Stimulated activated naive B cell treated with anti-CD40 and anti-IgM and Interleukin-4, amounts not matched to agents 10 μg/mL and 1 μg/mL and 100 μg/mL, for 72 hours (primary cell): ENCODE measurements around the gene MCF2L.
A peak's percentile ranks its signal among the peaks of the same experiment; 100 is the strongest.
"Not testable (repeated sequence)": the region's sequence is repeated elsewhere in the genome, so short reads cannot be mapped to it uniquely, and the experiment has no call there.

Source experiments
- ATAC-seq, 2 donors: fragments of 150-1000 bp; cut with Tn5 transposase; replicated peaks; 2 replicates each; pipeline ENCODE4 v1.10.0; 2021; ENCODE audit warnings: moderate library complexity in 1 of 2
- DNase-seq: peaks from one replicate; pipeline ENCODE4 v3.0.0; 2021
- H3K27ac Mint-ChIP-seq: one replicate; pipeline ENCODE4 v1.8.0; 2022; ENCODE audit warnings: mild to moderate bottlenecking, mixed read lengths
- H3K27me3 Mint-ChIP-seq, 2 donors: one replicate each; pipeline ENCODE4 v1.8.0; 2022; ENCODE audit warnings: mixed read lengths in 2 of 2
- H3K36me3 Mint-ChIP-seq, 2 donors: one replicate each; pipeline ENCODE4 v1.8.0; 2022; ENCODE audit warnings: mixed read lengths in 2 of 2, mild to moderate bottlenecking in 1 of 2
- H3K4me1 Mint-ChIP-seq, 2 donors: one replicate each; pipeline ENCODE4 v1.8.0; 2022; ENCODE audit warnings: mixed read lengths in 2 of 2, mild to moderate bottlenecking in 1 of 2
- H3K4me3 Mint-ChIP-seq, 2 donors: one replicate each; pipeline ENCODE4 v1.8.0; 2022; ENCODE audit warnings: mild to moderate bottlenecking in 2 of 2, mixed read lengths in 2 of 2, moderate library complexity in 1 of 2
- H3K9me3 Mint-ChIP-seq, 2 donors: one replicate each; pipeline ENCODE4 v1.8.0; 2022; ENCODE audit warnings: mixed read lengths in 2 of 2, mild to moderate bottlenecking in 1 of 2

The MCF2L gene

DNA sequence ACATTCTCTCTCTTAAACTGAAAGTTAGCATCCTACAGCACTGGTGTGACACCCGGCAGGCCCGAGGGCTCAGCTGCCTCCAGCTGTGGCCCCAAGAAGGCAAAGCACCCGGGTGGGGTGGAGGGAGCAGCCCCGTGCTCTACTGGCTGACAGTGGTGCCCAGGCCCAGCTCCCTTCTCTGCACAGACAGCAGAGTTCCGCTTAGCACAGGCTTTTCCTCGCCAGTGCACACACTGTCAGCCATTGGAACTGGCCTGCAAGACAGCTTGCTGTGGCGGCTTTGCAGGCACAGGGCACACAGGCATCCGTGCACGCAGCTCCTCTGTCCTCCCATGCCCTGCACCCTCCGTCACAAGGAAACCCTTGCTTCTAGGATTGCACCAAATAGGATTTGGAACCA is 133.3 kb downstream of the MCF2L start:
- H3K27ac Mint-ChIP-seq, H3K9me3 Mint-ChIP-seq, ATAC-seq, DNase-seq, H3K4me3 Mint-ChIP-seq, H3K4me1 Mint-ChIP-seq, H3K36me3 Mint-ChIP-seq: not testable (repeated sequence)
- H3K27me3 Mint-ChIP-seq, result peaks cover 9 to 14% of the 10 kb centered on the region in 2 donors

GRCh38 chr13:113102727-113103126 is 133.7 kb downstream of the MCF2L start:
- ATAC-seq (no peak), DNase-seq (no peak)
- no peak overlapping the region for H3K4me3 Mint-ChIP-seq
- no peak overlapping the region for H3K27ac Mint-ChIP-seq
- no peaks in the 10 kb centered on the region for H3K4me1 Mint-ChIP-seq
- H3K36me3 Mint-ChIP-seq, result no peaks in the 10 kb centered on the region
- peaks cover 9 to 14% of the 10 kb centered on the region in 2 donors for H3K27me3 Mint-ChIP-seq
- no peaks in the 10 kb centered on the region for H3K9me3 Mint-ChIP-seq

GRCh38 chr13:113103646-113104045 is 134.6 kb downstream of the MCF2L start:
- Mint-ChIP-seq H3K27me3 (peaks cover 9 to 14% of the 10 kb centered on the region in 2 donors), H3K4me3 (no peak overlapping the region), H3K36me3 (no peaks in the 10 kb centered on the region), H3K9me3 (no peaks in the 10 kb centered on the region), H3K4me1 (no peaks in the 10 kb centered on the region), H3K27ac (no peak overlapping the region)
- ATAC-seq (no peak), DNase-seq (no peak)

GRCh38 chr13:113105032-113105920 is 136.3 kb downstream of the MCF2L start, which contains the start of gene F7:
Gene F7 (plus strand): TSS chr13:113105791. CDS start chr13:113105842, 51 bp downstream.
- H3K9me3 Mint-ChIP-seq, result no peaks in the 10 kb centered on the region
- no peak for DNase-seq
- ATAC-seq, result no peak
- H3K4me3 Mint-ChIP-seq, result no peak within 1 kb of the TSS
- no peaks in the 10 kb centered on the region for H3K36me3 Mint-ChIP-seq
- H3K27ac Mint-ChIP-seq, result no peak within 1 kb of the TSS
- H3K27me3 Mint-ChIP-seq, result peaks cover 13 to 22% of the 10 kb centered on the region in 2 donors
- H3K4me1 Mint-ChIP-seq, result no peaks in the 10 kb centered on the region

GRCh38 chr13:113105921-113106452 is 137.0 kb downstream of the MCF2L start:
- no peak for ATAC-seq
- no peak for DNase-seq
- Mint-ChIP-seq H3K9me3 (no peaks in the 10 kb centered on the region), H3K4me1 (peaks cover 0 to 2% of the 10 kb centered on the region in 2 donors), H3K36me3 (no peaks in the 10 kb centered on the region), H3K4me3 (no peak overlapping the region), H3K27me3 (peaks cover 13 to 28% of the 10 kb centered on the region in 2 donors), H3K27ac (no peak overlapping the region)

DNA sequence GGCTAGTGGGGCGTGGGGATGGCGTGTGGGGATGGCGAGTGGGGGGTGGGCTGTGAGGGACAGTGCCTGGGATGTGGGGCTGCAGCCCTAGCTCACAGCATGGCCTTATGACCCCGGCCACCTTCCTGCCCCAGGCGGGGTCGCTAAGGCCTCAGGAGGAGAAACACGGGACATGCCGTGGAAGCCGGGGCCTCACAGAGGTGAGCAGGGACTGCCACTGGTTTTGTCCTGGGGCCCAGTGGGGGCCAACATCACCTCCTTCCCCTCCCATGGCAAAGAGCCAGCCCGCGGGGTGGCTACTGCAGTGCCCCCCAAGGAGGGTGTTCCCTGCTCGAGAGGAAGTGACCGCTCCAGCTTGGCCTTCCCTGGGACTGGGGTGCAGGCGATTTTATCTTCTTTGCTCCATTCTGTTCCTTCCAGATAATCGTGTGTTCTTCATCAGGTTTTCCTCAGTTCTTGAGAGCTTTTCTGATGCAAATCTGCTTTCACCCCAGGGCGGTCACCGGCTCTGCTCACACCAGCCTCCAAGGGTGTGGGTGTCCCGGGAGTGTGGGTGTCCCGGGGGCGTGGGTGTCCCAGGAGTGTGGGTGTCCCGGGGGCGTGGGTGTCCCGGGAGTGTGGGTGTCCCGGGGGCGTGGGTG is 137.8 kb downstream of the MCF2L start:
- Mint-ChIP-seq H3K4me1 (peaks cover 0 to 4% of the 10 kb centered on the region in 2 donors), H3K27ac (peak overlapping the region; percentile 80), H3K27me3 (peaks cover 13 to 31% of the 10 kb centered on the region in 2 donors), H3K4me3 (no peak overlapping the region), H3K36me3 (no peaks in the 10 kb centered on the region), H3K9me3 (no peaks in the 10 kb centered on the region)
- no peak for DNase-seq
- no peak for ATAC-seq

DNA sequence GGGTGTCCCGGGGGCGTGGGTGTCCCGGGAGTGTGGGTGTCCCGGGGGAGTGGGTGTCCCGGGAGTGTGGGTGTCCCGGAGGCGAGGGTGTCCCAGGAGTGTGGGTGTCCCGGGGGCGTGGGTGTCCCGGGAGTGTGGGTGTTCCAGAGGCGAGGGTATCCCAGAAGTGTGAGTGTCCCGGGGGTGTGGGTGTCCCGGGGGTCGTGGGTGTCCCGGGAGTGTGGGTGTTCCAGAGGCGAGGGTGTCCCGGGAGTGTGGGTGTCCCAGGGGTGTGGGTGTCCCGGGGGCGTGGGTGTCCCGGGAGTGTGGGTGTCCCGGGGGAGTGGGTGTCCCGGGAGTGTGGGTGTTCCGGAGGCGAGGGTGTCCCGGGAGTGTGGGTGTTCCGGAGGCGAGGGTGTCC is 139.5 kb downstream of the MCF2L start:
- not testable (repeated sequence) for ATAC-seq

GRCh38 chr13:113109151-113110047 is 140.4 kb downstream of the MCF2L start:
- H3K27ac Mint-ChIP-seq, result no peak overlapping the region

More for the DNA sequence above, 139.5 kb downstream of the MCF2L start:
- not testable (repeated sequence) for H3K4me1 Mint-ChIP-seq, H3K9me3 Mint-ChIP-seq, H3K4me3 Mint-ChIP-seq, DNase-seq, H3K36me3 Mint-ChIP-seq, H3K27ac Mint-ChIP-seq
- peaks cover 13 to 24% of the 10 kb centered on the region in 2 donors for H3K27me3 Mint-ChIP-seq

GRCh38 chr13:113110048-113110851 is 141.2 kb downstream of the MCF2L start:
- Mint-ChIP-seq H3K36me3 (no peaks in the 10 kb centered on the region), H3K27ac (no peak overlapping the region), H3K9me3 (no peaks in the 10 kb centered on the region), H3K27me3 (peaks cover 13 to 31% of the 10 kb centered on the region in 2 donors), H3K4me1 (peaks cover 0 to 4% of the 10 kb centered on the region in 2 donors), H3K4me3 (peak overlapping the region; percentile 65)
- DNase-seq, result no peak
- peak in 1 of 2 donors; percentile 38 for ATAC-seq

More at GRCh38 chr13:113109151-113110047, 140.4 kb downstream of the MCF2L start:
- Mint-ChIP-seq H3K36me3 (no peaks in the 10 kb centered on the region), H3K4me3 (peak overlapping the region; percentile 65), H3K9me3 (no peaks in the 10 kb centered on the region), H3K27me3 (peaks cover 11 to 27% of the 10 kb centered on the region in 2 donors), H3K4me1 (peaks cover 0 to 4% of the 10 kb centered on the region in 2 donors)
- DNase-seq, result no peak
- ATAC-seq, result peak in 1 of 2 donors; percentile 28

GRCh38 chr13:113110852-113111315 is 141.9 kb downstream of the MCF2L start:
- Mint-ChIP-seq H3K27me3 (peaks cover 13 to 34% of the 10 kb centered on the region in 2 donors), H3K4me3 (peak overlapping the region; percentile 41 to 65), H3K9me3 (no peaks in the 10 kb centered on the region), H3K4me1 (peaks cover 0 to 4% of the 10 kb centered on the region in 2 donors), H3K27ac (no peak overlapping the region), H3K36me3 (no peaks in the 10 kb centered on the region)
- ATAC-seq, result no peak
- no peak for DNase-seq

GRCh38 chr13:113111821-113112220 is 142.8 kb downstream of the MCF2L start:
- not testable (repeated sequence) for H3K4me3 Mint-ChIP-seq, ATAC-seq, H3K4me1 Mint-ChIP-seq, H3K9me3 Mint-ChIP-seq, H3K27ac Mint-ChIP-seq, DNase-seq, H3K36me3 Mint-ChIP-seq
- H3K27me3 Mint-ChIP-seq, result peaks cover 11 to 32% of the 10 kb centered on the region in 2 donors

GRCh38 chr13:113112475-113112874 is 143.5 kb downstream of the MCF2L start:
- not testable (repeated sequence) for DNase-seq, H3K4me1 Mint-ChIP-seq, H3K36me3 Mint-ChIP-seq, H3K4me3 Mint-ChIP-seq, ATAC-seq, H3K9me3 Mint-ChIP-seq, H3K27ac Mint-ChIP-seq
- peaks cover 8 to 27% of the 10 kb centered on the region in 2 donors for H3K27me3 Mint-ChIP-seq
